Brain microvascular endothelial cell (primary cell): ENCODE data around the gene MATK.

Source experiments
- DNase-seq: peaks from one replicate; pipeline ENCODE4 v3.0.0-alpha.2; 2020
- H3K27ac ChIP-seq: fragments of 250-450 bp; sonication (Bioruptor Pico); 2 replicates; pipeline ENCODE4 v1.5.1; 2020; ENCODE audit warnings: mild to moderate bottlenecking, moderate library complexity
- H3K27me3 ChIP-seq: fragments of 250-450 bp; sonication (Bioruptor Pico); replicated peaks from 2 replicates; pipeline ENCODE4 v1.5.1; 2020; ENCODE audit warnings: mild to moderate bottlenecking
- H3K36me3 ChIP-seq: fragments of 250-450 bp; sonication (Bioruptor Pico); replicated peaks from 2 replicates; pipeline ENCODE4 v1.5.1; 2020; ENCODE audit warnings: mild to moderate bottlenecking
- H3K4me3 ChIP-seq: 2 replicates; pipeline ENCODE4 v1.5.1; 2011; ENCODE audit warnings: low read depth, mild to moderate bottlenecking, control low read depth, low read length, moderate library complexity
- CTCF ChIP-seq: IDR thresholded peaks from 2 replicates; pipeline ENCODE4 v1.5.1; 2011; ENCODE audit warnings: low read depth, mild to moderate bottlenecking, moderate library complexity, low read length, control low read depth, inconsistent platforms; ENCODE audit errors: missing control alignments
- in situ Hi-C: cut with HindIII; loops from 2 replicates; pipeline ENCODE4 v1.10.0; 2017; ENCODE audit warnings: low sequenced_read_pairs, low pct_ligation_motif_present

The MATK gene

GRCh38 chr19:3737487-3738205 is 48.5 kb downstream of the MATK start:
- no peak overlapping the region for H3K27ac ChIP-seq
- DNase-seq, result no peak
- in situ Hi-C loops, result no loop called here
- no peaks in the 10 kb centered on the region for H3K27me3 ChIP-seq
- H3K36me3 ChIP-seq, result no peaks in the 10 kb centered on the region
- no peak for TF ChIP-seq CTCF
- H3K4me3 ChIP-seq, result no peak overlapping the region

- H3K4me3 ChIP-seq, result no peak overlapping the region
- H3K36me3 ChIP-seq, result no peaks in the 10 kb centered on the region
- no peak for DNase-seq
- no peak for TF ChIP-seq CTCF
- in situ Hi-C loops, result no loop called here
- no peak overlapping the region for H3K27ac ChIP-seq
- no peaks in the 10 kb centered on the region for H3K27me3 ChIP-seq
Observed at GRCh38 chr19:3736106-3736724, 50.0 kb downstream of the MATK start.

GRCh38 chr19:3734310-3734600 is 51.9 kb downstream of the MATK start:
- no peaks in the 10 kb centered on the region for H3K36me3 ChIP-seq
- in situ Hi-C loops, result no loop called here
- no peak overlapping the region for H3K27ac ChIP-seq
- no peaks in the 10 kb centered on the region for H3K27me3 ChIP-seq
- DNase-seq, result no peak
- TF ChIP-seq CTCF, result no peak
- H3K4me3 ChIP-seq, result no peak overlapping the region

- Histone ChIP-seq H3K27me3 (no peaks in the 10 kb centered on the region), H3K27ac (no peak overlapping the region), H3K4me3 (no peak overlapping the region), H3K36me3 (no peaks in the 10 kb centered on the region)
- in situ Hi-C loops, result no loop called here
- no peak for TF ChIP-seq CTCF
- DNase-seq, result no peak
Observed at GRCh38 chr19:3733549-3734309, 52.5 kb downstream of the MATK start.

- DNase-seq, result no peak
- H3K4me3 ChIP-seq, result no peak overlapping the region
- no peak for TF ChIP-seq CTCF
- no peak overlapping the region for H3K27ac ChIP-seq
- H3K36me3 ChIP-seq, result no peaks in the 10 kb centered on the region
- in situ Hi-C loops, result no loop called here
- no peaks in the 10 kb centered on the region for H3K27me3 ChIP-seq
Observed at GRCh38 chr19:3732108-3732507, 54.1 kb downstream of the MATK start.
